HepG2 (cell line): ENCODE results near the gene ME2. TPM values are rescaled to one million over a fixed set of nuclear protein-coding genes. Genes with fewer than 3 reads are reported as not detected.

Source experiments
- DDIT3 ChIP-seq: sonication (generic); formaldehyde crosslinking; IDR thresholded peaks from 2 replicates; pipeline ENCODE4 v1.4.0; 2020; ENCODE audit warnings: mild to moderate bottlenecking, missing genetic modification reagents
- FOXK2 ChIP-seq: fragments of 450-650 bp; IDR thresholded peaks from 2 replicates; pipeline ENCODE4 v1.6.1; 2016
- HIC2 ChIP-seq: sonication (generic); formaldehyde crosslinking; IDR thresholded peaks from 2 replicates; pipeline ENCODE4 v1.9.0; 2022; ENCODE audit warnings: low read depth, missing genetic modification reagents
- HNRNPLL ChIP-seq: fragments of 200-400 bp; formaldehyde crosslinking; IDR thresholded peaks from 2 replicates; pipeline ENCODE4 v1.6.1; 2017; ENCODE audit warnings: mild to moderate bottlenecking, low read depth, low read length; ENCODE audit not compliant: poor library complexity, severe bottlenecking
- ISX ChIP-seq: sonication (generic); formaldehyde crosslinking; conservative IDR thresholded peaks from 2 replicates; pipeline ENCODE4 v1.5.0; 2020; ENCODE audit warnings: missing genetic modification reagents
- KDM1A ChIP-seq: IDR thresholded peaks from 2 replicates; pipeline ENCODE4 v1.6.1; 2016; ENCODE audit warnings: missing compliant biosample characterization
- MYPOP ChIP-seq: sonication (generic); formaldehyde crosslinking; IDR thresholded peaks from 2 replicates; pipeline ENCODE4 v1.8.1; 2023; ENCODE audit warnings: mild to moderate bottlenecking, moderate library complexity, missing genetic modification reagents
- PRDM4 ChIP-seq: sonication (generic); formaldehyde crosslinking; IDR thresholded peaks from 2 replicates; pipeline ENCODE4 v1.9.0; 2021; ENCODE audit warnings: missing genetic modification reagents, borderline replicate concordance
- SAFB2 ChIP-seq: sonication (generic); formaldehyde crosslinking; IDR thresholded peaks from 2 replicates; pipeline ENCODE4 v1.5.1; 2020; ENCODE audit warnings: missing genetic modification reagents, low read depth, mild to moderate bottlenecking, borderline replicate concordance
- SNAI1 ChIP-seq: sonication (generic); formaldehyde crosslinking; IDR thresholded peaks from 2 replicates; pipeline ENCODE4 v1.5.0; 2020; ENCODE audit warnings: mild to moderate bottlenecking, missing genetic modification reagents, borderline replicate concordance
- SRF ChIP-seq: IDR thresholded peaks from 2 replicates; pipeline ENCODE4 v1.6.1; 2011; ENCODE audit warnings: mild to moderate bottlenecking, low read depth, low read length, moderate library complexity
- TEF ChIP-seq: sonication (generic); formaldehyde crosslinking; IDR thresholded peaks from 2 replicates; pipeline ENCODE4 v1.5.0; 2020; ENCODE audit warnings: missing genetic modification reagents
- TGIF2 ChIP-seq: IDR thresholded peaks from 2 replicates; pipeline ENCODE4 v1.6.1; 2016; ENCODE audit warnings: control low read depth, missing compliant biosample characterization
- U2AF1 ChIP-seq: fragments of 200-400 bp; formaldehyde crosslinking; optimal IDR thresholded peaks from 2 replicates; pipeline ENCODE3; 2017; ENCODE audit warnings: mild to moderate bottlenecking, low read depth, low read length
- ZBTB2 ChIP-seq: sonication (generic); formaldehyde crosslinking; IDR thresholded peaks from 2 replicates; pipeline ENCODE4 v1.8.0; 2022; ENCODE audit warnings: low read depth, missing genetic modification reagents
- ZFP1 ChIP-seq: IDR thresholded peaks from 2 replicates; pipeline ENCODE4 v1.6.1; 2016
- ZFX ChIP-seq: sonication (generic); formaldehyde crosslinking; IDR thresholded peaks from 2 replicates; pipeline ENCODE4 v1.4.0; 2020; ENCODE audit warnings: mild to moderate bottlenecking, low read depth, missing genetic modification reagents, moderate library complexity
- ZNF260 ChIP-seq: sonication (generic); formaldehyde crosslinking; IDR thresholded peaks from 2 replicates; pipeline ENCODE4 v1.4.0; 2020; ENCODE audit warnings: missing genetic modification reagents, low read depth, mild to moderate bottlenecking, borderline replicate concordance
- ZNF367 ChIP-seq: sonication (generic); formaldehyde crosslinking; IDR thresholded peaks from 2 replicates; pipeline ENCODE4 v1.4.0; 2020; ENCODE audit warnings: missing genetic modification reagents, borderline replicate concordance
- ZNF563 ChIP-seq: sonication (generic); formaldehyde crosslinking; IDR thresholded peaks from 2 replicates; pipeline ENCODE4 v1.8.0; 2022; ENCODE audit warnings: mild to moderate bottlenecking, moderate library complexity, missing genetic modification reagents
- ZNF781 ChIP-seq: sonication (generic); formaldehyde crosslinking; IDR thresholded peaks from 2 replicates; pipeline ENCODE4 v1.5.1; 2020; ENCODE audit warnings: borderline replicate concordance, mild to moderate bottlenecking, missing genetic modification reagents; ENCODE audit errors: not compliant biosample characterization
- polyA plus RNA-seq, 8 experiments: library from polyadenylated mRNA; depleted of rRNA in 3 of 8; stranded (reverse) in 7 of 8; unstranded in 1 of 8; fragments of >200 nt; fragmentation: Illumina TruSeq in 4 of 8; extraction: Trizol in 4 of 8; gene quantifications; 2 replicates each; pipeline versions ENCODE4 v1.2.1 to v1.2.3, GENCODE V29; 2011 to 2016; ENCODE audit warnings: low read depth in 4 of 8, missing spikeins in 1 of 8, mixed read lengths in 1 of 8; ENCODE audit not compliant: insufficient read depth in 1 of 8
- total RNA-seq, 5 experiments: library from RNA; depleted of rRNA; stranded (reverse); fragments of >200 nt; fragmentation: Illumina TruSeq; extraction: Trizol; gene quantifications; 2 replicates each; pipeline ENCODE4 v1.2.3, GENCODE V29; 2016; ENCODE audit warnings: low read depth in 1 of 5

ME2 gene
- total and polyA plus RNA-seq, 2 of the 13 experiments (the other 11 are each of a cell fraction or from before 2014, with no cell fraction given): 17.3 to 20.6 TPM

GRCh38 chr18:50967714-50968661, 89.1 kb downstream of the ME2 start, which contains the start of gene ELAC1 (continued):
- TF ChIP-seq TGIF2 (CRISPR knock-in tag) (no peak), ZNF563 (CRISPR knock-in tag) (peak; percentile 62; the same call in 1 of the 2 replicates), ISX (CRISPR knock-in tag) (no peak), ZFX (peak; percentile 96), PRDM4 (CRISPR knock-in tag) (no peak), SRF (no peak), ZBTB2 (CRISPR knock-in tag) (no peak), ZFP1 (CRISPR knock-in tag) (no peak; the same call in 1 of the 2 replicates), SAFB2 (peak; percentile 80; the same call in 1 of the 2 replicates), DDIT3 (CRISPR knock-in tag) (no peak), TEF (CRISPR knock-in tag) (no peak), MYPOP (CRISPR knock-in tag) (no peak), U2AF1 (no peak), SNAI1 (CRISPR knock-in tag) (no peak), HIC2 (CRISPR knock-in tag) (0 out of 2 replicates have a peak, but pooled peaks have one; percentile 23), HNRNPLL (peak; percentile 59), ZNF781 (CRISPR knock-in tag) (no peak), ZNF367 (CRISPR knock-in tag) (no peak), KDM1A (CRISPR knock-in tag) (no peak), ZNF260 (CRISPR knock-in tag) (no peak), FOXK2 (no peak)
